ENCODE results near the gene ARFIP1.
"Not testable (repeated sequence)": the region's sequence is repeated elsewhere in the genome, so short reads cannot be mapped to it uniquely, and the experiment has no call there.

Gene ARFIP1

GRCh38 chr4:152881974-152882373, 102.2 kb downstream of the ARFIP1 start:
- TF ChIP-seq, protein P1, sequence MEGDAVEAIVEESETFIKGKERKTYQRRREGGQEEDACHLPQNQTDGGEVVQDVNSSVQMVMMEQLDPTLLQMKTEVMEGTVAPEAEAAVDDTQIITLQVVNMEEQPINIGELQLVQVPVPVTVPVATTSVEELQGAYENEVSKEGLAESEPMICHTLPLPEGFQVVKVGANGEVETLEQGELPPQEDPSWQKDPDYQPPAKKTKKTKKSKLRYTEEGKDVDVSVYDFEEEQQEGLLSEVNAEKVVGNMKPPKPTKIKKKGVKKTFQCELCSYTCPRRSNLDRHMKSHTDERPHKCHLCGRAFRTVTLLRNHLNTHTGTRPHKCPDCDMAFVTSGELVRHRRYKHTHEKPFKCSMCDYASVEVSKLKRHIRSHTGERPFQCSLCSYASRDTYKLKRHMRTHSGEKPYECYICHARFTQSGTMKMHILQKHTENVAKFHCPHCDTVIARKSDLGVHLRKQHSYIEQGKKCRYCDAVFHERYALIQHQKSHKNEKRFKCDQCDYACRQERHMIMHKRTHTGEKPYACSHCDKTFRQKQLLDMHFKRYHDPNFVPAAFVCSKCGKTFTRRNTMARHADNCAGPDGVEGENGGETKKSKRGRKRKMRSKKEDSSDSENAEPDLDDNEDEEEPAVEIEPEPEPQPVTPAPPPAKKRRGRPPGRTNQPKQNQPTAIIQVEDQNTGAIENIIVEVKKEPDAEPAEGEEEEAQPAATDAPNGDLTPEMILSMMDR (IDR thresholded peaks at IDR 0.05; ENCODE audit: low read depth, low read length): no peak
- no peak for DNase-seq (ENCODE audit: low read depth, low spot score)
- no peak overlapping the region for H3K4me3 ChIP-seq (ENCODE audit: low read depth, low read length)
- in situ Hi-C loops (cut with HindIII; ENCODE audit: low sequenced_read_pairs): no loop called here

DNA sequence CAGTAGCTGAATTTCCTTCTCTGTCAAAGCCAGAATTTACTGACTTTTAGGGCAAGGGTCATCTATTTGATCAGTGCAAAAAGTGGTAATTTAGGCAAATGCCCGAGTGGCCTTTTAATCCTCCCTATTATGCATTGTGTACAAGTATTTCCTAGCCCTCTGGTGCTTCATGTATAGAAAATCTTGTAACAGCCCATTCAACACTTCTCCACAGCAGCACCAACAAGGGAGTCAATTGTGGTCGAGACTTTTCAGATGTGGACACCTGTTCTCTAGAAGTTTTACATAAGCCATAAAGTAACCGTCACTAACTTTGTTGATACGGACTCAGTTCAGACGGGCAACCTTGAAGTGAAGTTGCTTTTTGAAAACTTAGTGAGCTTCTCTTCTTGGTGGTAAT, 105.4 kb downstream of the ARFIP1 start:
- DNase-seq (ENCODE audit: low read depth, low spot score): no peak
- H3K4me3 ChIP-seq (ENCODE audit: low read depth, low read length): no peak overlapping the region
- TF ChIP-seq, protein P1 (IDR thresholded peaks at IDR 0.05; ENCODE audit: low read depth, low read length): no peak
- in situ Hi-C loops (cut with HindIII; ENCODE audit: low sequenced_read_pairs): no loop called here

- in situ Hi-C loops (cut with HindIII; ENCODE audit: low sequenced_read_pairs): no loop called here
- no peak for DNase-seq (ENCODE audit: low read depth, low spot score)
- TF ChIP-seq, protein P1 (IDR thresholded peaks at IDR 0.05; ENCODE audit: low read depth, low read length): no peak
- H3K4me3 ChIP-seq (ENCODE audit: low read depth, low read length): no peak overlapping the region
These were observed 106.4 kb downstream of the ARFIP1 start for GRCh38 chr4:152886201-152886600.

GRCh38 chr4:152887981-152888380, 108.2 kb downstream of the ARFIP1 start:
- in situ Hi-C loops (cut with HindIII; ENCODE audit: low sequenced_read_pairs): no loop called here
- TF ChIP-seq, protein P1 (IDR thresholded peaks at IDR 0.05; ENCODE audit: low read depth, low read length): no peak
- H3K4me3 ChIP-seq (ENCODE audit: low read depth, low read length): no peak overlapping the region
- DNase-seq (ENCODE audit: low read depth, low spot score): no peak

DNA sequence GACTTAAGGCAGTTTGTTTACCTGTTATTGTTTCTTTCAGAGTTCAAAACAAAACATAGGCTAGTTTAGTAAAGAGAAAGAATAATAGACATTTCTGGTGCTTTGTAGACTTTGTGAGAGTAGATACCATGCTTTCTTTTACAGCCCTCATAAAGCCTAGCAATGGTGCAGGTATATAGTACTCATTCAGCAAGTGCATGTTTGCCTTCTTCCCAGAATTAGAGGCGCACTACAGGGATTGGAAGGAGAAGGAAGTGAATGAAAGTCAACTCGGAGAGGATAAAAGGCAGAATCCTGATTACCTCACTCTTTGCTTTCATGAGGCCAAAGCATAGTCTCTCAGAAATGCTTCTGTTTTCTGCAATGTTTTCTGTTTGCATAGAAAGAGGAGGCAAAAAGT, 113.2 kb downstream of the ARFIP1 start:
- DNase-seq (ENCODE audit: low read depth, low spot score): no peak
- TF ChIP-seq, protein P1 (IDR thresholded peaks at IDR 0.05; ENCODE audit: low read depth, low read length): no peak
- in situ Hi-C loops (cut with HindIII; ENCODE audit: low sequenced_read_pairs): no loop called here
- no peak overlapping the region for H3K4me3 ChIP-seq (ENCODE audit: low read depth, low read length)

DNA sequence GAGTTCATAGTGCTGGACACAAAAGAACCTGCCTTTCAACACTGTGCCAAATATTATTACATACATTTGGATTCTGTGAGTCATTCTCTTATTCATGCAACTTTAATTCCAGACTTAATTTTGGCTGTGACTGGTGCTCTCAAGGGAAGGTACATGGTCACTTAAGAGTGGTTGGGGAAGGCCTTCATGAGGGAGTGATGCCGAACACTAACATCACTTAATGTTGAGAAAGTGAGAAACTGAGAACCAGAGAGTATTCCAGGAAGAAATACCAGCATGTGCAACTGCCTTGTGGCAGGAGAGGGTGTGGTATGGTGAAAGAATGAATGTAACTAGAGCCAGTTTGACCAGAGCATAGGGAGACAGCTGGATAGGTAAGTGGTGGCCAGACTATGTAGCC, 114.9 kb downstream of the ARFIP1 start:
- DNase-seq (ENCODE audit: low read depth, low spot score): peak; percentile 57
- TF ChIP-seq, protein P1 (IDR thresholded peaks at IDR 0.05; ENCODE audit: low read depth, low read length): no peak
- H3K4me3 ChIP-seq (ENCODE audit: low read depth, low read length): no peak overlapping the region
- in situ Hi-C loops (cut with HindIII; ENCODE audit: low sequenced_read_pairs): no loop called here

DNA sequence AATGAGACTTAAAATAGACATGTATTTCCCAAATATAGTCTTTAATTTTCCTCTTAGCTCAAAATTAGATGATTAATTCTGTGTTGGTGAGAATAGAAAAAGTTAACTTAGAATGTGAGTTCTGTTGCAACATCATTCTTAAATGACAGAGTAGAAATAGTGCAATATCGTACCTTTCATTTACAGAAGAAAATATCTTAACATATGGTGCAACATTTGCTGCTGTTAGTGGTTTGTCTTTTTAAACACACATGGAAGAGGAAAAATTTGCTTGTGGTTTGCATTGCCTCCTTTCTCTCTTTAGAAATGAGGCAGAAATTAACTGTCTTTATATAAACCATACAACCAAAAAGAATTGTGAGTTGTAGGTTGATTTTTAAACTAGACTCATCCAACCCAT, 117.1 kb downstream of the ARFIP1 start:
- TF ChIP-seq, protein P1 (IDR thresholded peaks at IDR 0.05; ENCODE audit: low read depth, low read length): no peak
- DNase-seq (ENCODE audit: low read depth, low spot score): peak; percentile 6
- in situ Hi-C loops (cut with HindIII; ENCODE audit: low sequenced_read_pairs): no loop called here
- no peak overlapping the region for H3K4me3 ChIP-seq (ENCODE audit: low read depth, low read length)

DNA sequence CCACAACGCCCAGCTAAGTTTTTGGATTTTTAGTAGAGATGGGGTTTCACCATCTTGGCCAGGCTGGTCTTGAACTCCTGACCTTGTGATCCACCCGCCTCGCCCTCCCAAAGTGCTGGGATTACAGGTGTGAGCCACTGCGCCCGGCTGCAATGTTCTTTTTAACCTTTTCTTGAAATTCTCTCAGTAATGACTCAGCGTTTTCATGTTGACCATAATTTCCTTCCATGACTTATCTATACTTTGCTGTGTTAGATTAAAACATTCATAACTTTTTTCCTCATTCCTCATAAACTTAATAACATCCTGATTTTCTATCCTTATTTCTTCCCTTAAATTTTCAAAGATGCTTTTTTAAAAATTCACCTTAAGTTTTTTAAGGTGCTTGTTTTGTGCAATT, 118.4 kb downstream of the ARFIP1 start:
- in situ Hi-C loops (cut with HindIII; ENCODE audit: low sequenced_read_pairs); H3K4me3 ChIP-seq (ENCODE audit: low read depth, low read length); DNase-seq (ENCODE audit: low read depth, low spot score): not testable (repeated sequence)
